Adrenal gland (tissue), 5 donors: ENCODE data around the gene MAML3.

Experiments used
- CTCF ChIP-seq, 6 experiments: fragments of 450-650 bp in 4 of 6; fragments of 200-600 bp in 2 of 6; sonication (generic) in 1 of 6; IDR thresholded peaks; 1 replicate in 5 of 6; 2 replicates in 1 of 6; pipeline versions ENCODE4 v1.5.1 to v1.8.0; 2016 to 2021; ENCODE audit warnings: antibody characterized with exemption in 6 of 6, mild to moderate bottlenecking in 2 of 6, moderate library complexity in 1 of 6
- POLR2A ChIP-seq, 2 donors: fragments of 450-650 bp; IDR thresholded peaks; one replicate each; pipeline ENCODE4 v1.6.1; 2017; ENCODE audit warnings: antibody characterized with exemption in 2 of 2, mild to moderate bottlenecking in 2 of 2, moderate library complexity in 1 of 2
- donor health status: DM: no; HTN: no; CAD: no.

- TF ChIP-seq POLR2A (IDR thresholded peaks at IDR 0.05): no peak
- TF ChIP-seq CTCF (IDR thresholded peaks at IDR 0.05): no peak
Measured at GRCh38 chr4:139732991-139733570, 420.9 kb downstream of the MAML3 start.
